Large intestine (tissue), 3 donors: ENCODE results near the gene PANK1. TPM values are rescaled to one million over a fixed set of nuclear protein-coding genes. Genes with fewer than 3 reads are reported as not detected.

ENCODE experiments used
- DNase-seq, 2 donors: peaks; one replicate each; pipeline versions ENCODE4 v3.0.0 to v3.0.0-alpha.2; 2013
- H3K27ac ChIP-seq: one replicate; pipeline ENCODE4 v1.5.1; 2013; ENCODE audit warnings: low read length
- H3K27me3 ChIP-seq: 2 replicates; pipeline ENCODE4 v1.6.1; 2013; ENCODE audit warnings: low read length; ENCODE audit not compliant: control insufficient read depth, insufficient read depth
- H3K36me3 ChIP-seq: 2 replicates; pipeline ENCODE4 v1.6.1; 2013; ENCODE audit warnings: low read length; ENCODE audit not compliant: control insufficient read depth, insufficient read depth
- H3K4me1 ChIP-seq: one replicate; pipeline ENCODE4 v1.6.1; 2013; ENCODE audit warnings: low read length; ENCODE audit not compliant: control insufficient read depth, insufficient read depth
- H3K4me3 ChIP-seq: one replicate; pipeline ENCODE4 v1.5.1; 2013; ENCODE audit warnings: low read length
- H3K9me3 ChIP-seq: one replicate; pipeline ENCODE4 v1.6.1; 2013; ENCODE audit warnings: mild to moderate bottlenecking, low read depth, low read length, moderate library complexity; ENCODE audit not compliant: control insufficient read depth
- WGBS: methylation state at CpG from one replicate; pipeline ENCODE4 v1.1.5; 2013; ENCODE audit warnings: low lambda C conversion rate; ENCODE audit not compliant: insufficient coverage; 5-methylcytosine and 5-hydroxymethylcytosine counted together
- polyA plus RNA-seq: library from polyadenylated mRNA; unstranded; fragments of 120-200 nt; gene quantifications from one replicate; pipeline ENCODE4 v1.2.1, GENCODE V29; 2013

The PANK1 gene
- polyA plus RNA-seq, 1 donor = 34.2 TPM

DNA sequence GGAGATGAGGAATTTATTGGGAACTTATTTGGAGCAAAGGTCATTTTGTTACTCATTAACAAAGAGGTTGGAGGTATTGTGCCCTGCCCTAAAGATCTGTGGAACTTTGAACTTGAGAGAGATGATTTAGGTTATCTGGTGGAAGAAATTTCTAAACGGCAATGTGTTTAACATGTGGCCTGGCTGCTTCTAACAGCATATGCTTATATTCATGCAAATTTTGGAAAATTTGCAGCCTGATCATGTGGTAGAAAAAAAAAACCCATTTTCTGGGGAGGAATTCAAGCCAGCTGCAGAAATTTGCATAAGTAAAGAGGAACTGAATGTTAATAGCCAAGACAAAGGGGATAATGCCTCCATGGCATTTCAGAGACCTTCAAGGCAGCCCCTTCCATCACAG lies 10.7 kb upstream of the PANK1 start:
- Histone ChIP-seq H3K27me3 (no peaks in the 10 kb centered on the region), H3K4me1 (peaks cover 29% of the 10 kb centered on the region), H3K9me3 (peaks cover 23% of the 10 kb centered on the region), H3K27ac (peak overlapping the region; percentile 59), H3K4me3 (no peak overlapping the region), H3K36me3 (no peaks in the 10 kb centered on the region)
- WGBS = no CpG with 5 or more reads among the region's 1 CpG
- peak; percentile 16 to 59 for DNase-seq

- no peak for DNase-seq
Measured at GRCh38 chr10:89653410-89653869, 8.4 kb upstream of the PANK1 start.

DNA sequence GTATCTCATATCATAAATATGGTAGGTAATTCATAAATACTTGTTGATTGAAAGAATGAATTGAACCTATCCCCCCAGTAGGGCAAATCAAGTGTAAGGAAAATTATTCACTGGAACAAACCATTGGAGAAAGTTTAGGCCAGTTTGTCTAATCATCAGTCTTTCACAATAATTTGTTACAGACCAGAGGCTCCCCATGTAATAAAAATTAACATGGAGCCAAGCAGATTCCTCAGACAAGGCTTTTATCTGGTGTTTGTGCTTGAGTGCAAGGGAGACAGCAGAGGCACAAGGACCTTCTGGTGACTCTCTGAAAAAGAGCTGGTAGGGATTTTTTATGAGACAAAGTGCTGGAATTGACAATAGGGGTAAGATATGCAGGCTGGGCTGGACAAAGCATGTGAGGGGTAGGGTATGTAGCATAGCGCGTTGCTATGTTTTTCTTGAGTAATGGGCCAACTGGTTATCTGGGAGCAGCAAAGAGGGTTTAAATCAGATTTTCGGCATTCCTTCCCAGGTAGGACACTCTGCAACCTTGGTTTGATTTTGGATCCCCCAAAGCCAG lies 7.8 kb upstream of the PANK1 start:
- WGBS = no CpG with 5 or more reads among the region's 3 CpGs
- Histone ChIP-seq H3K27ac (no peak overlapping the region), H3K4me3 (no peak overlapping the region), H3K36me3 (no peaks in the 10 kb centered on the region), H3K27me3 (no peaks in the 10 kb centered on the region), H3K4me1 (peaks cover 29% of the 10 kb centered on the region), H3K9me3 (peaks cover 28% of the 10 kb centered on the region)
- peak in 1 of 2 donors; percentile 18 for DNase-seq

More at GRCh38 chr10:89653410-89653869, 8.4 kb upstream of the PANK1 start:
- H3K36me3 ChIP-seq = no peaks in the 10 kb centered on the region
- no peaks in the 10 kb centered on the region for H3K27me3 ChIP-seq
- H3K27ac ChIP-seq = no peak overlapping the region
- WGBS = 66% methylated on average over 2 of the region's 6 CpGs
- peaks cover 29% of the 10 kb centered on the region for H3K9me3 ChIP-seq
- peaks cover 29% of the 10 kb centered on the region for H3K4me1 ChIP-seq
- H3K4me3 ChIP-seq = no peak overlapping the region

DNA sequence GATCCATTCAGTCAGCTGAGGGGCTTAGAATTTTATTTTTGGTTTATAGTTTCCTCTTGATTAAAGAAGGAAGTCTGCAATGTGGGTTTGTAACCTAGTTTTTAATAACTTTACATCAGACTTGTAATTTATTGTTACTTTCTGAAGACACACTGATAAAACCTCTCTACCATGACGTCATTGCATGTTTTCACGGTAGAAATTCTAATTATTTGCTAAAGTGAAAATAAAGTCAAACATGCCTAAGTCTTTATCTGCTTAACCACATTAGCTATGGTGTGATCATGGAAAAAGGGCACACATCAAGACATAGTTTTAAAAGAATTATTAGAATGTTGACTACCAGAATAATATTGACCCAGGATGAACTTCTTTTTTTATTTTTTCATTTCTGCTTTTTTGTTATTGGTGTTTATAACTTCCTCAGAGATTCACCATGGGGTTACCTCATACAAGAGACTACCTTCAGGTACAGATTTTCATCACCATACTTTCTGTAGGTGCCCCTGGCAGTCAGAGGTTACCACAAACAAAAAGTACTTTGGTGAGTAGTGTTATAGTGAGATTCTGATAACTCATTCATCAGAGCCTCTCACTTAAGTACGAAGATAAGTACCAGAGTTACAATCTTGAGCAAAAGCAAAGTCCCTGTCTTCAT lies 7.0 kb upstream of the PANK1 start:
- Histone ChIP-seq H3K4me1 (peaks cover 35% of the 10 kb centered on the region), H3K4me3 (no peak overlapping the region), H3K36me3 (no peaks in the 10 kb centered on the region), H3K9me3 (peaks cover 23% of the 10 kb centered on the region), H3K27ac (no peak overlapping the region), H3K27me3 (no peaks in the 10 kb centered on the region)
- WGBS = 100% methylated on average over 1 of the region's 3 CpGs
- DNase-seq = no peak

GRCh38 chr10:89651205-89651915 lies 6.3 kb upstream of the PANK1 start:
- no peak overlapping the region for H3K4me3 ChIP-seq
- DNase-seq = no peak
- H3K9me3 ChIP-seq = peaks cover 17% of the 10 kb centered on the region
- no peaks in the 10 kb centered on the region for H3K36me3 ChIP-seq
- no peaks in the 10 kb centered on the region for H3K27me3 ChIP-seq
- H3K27ac ChIP-seq = no peak overlapping the region
- no CpG with 5 or more reads among the region's 5 CpGs for WGBS
- H3K4me1 ChIP-seq = peaks cover 37% of the 10 kb centered on the region

DNA sequence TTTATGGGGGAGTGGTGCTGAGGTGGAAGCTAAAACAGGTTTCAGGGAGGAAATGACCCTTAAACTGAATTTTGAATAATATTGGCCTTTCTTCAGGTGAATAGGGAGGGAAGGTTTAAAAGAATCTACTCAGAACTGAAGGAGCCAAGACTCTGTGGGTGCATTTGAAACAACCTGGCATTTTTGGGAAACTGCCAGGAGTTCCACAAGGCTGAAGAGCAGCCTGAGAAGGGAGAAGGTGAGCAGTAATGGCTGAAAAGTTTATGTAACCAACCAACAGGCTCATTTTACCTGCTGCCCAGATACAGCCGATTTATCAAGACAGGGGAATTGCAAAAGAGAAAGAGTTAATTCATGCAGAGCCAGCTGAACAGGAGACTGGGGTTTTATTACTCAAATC lies 4.0 kb upstream of the PANK1 start:
- H3K4me3 ChIP-seq = no peak overlapping the region
- no peak for DNase-seq
- H3K4me1 ChIP-seq = peaks cover 27% of the 10 kb centered on the region
- H3K9me3 ChIP-seq = peaks cover 6% of the 10 kb centered on the region
- WGBS = 100% methylated on average over 1 of the region's 1 CpG
- H3K36me3 ChIP-seq = no peaks in the 10 kb centered on the region
- no peak overlapping the region for H3K27ac ChIP-seq
- H3K27me3 ChIP-seq = no peaks in the 10 kb centered on the region

DNA sequence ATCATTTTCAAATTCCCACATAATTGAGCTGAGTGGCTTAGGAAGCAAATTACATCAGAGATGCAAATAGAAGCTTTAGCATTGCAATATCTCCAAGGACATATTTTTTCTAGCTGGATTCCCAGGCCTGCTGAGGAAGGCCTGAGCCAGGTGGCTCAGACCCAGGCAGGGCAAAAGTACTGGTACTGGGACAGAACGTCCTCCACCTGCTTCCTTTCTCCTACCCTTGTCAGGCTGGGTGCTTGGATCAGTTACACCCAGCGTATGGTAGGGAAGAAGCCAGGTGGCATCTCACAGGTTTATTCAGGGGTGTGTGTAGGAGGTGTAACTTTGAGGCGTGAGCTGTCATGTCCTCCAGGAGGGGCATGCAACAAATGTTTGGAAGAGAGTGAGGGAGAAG lies 3.0 kb upstream of the PANK1 start:
- Histone ChIP-seq H3K27me3 (no peaks in the 10 kb centered on the region), H3K4me1 (peaks cover 26% of the 10 kb centered on the region), H3K27ac (no peak overlapping the region), H3K9me3 (peaks cover 6% of the 10 kb centered on the region), H3K4me3 (no peak overlapping the region), H3K36me3 (no peaks in the 10 kb centered on the region)
- no peak for DNase-seq
- no CpG with 5 or more reads among the region's 3 CpGs for WGBS

DNA sequence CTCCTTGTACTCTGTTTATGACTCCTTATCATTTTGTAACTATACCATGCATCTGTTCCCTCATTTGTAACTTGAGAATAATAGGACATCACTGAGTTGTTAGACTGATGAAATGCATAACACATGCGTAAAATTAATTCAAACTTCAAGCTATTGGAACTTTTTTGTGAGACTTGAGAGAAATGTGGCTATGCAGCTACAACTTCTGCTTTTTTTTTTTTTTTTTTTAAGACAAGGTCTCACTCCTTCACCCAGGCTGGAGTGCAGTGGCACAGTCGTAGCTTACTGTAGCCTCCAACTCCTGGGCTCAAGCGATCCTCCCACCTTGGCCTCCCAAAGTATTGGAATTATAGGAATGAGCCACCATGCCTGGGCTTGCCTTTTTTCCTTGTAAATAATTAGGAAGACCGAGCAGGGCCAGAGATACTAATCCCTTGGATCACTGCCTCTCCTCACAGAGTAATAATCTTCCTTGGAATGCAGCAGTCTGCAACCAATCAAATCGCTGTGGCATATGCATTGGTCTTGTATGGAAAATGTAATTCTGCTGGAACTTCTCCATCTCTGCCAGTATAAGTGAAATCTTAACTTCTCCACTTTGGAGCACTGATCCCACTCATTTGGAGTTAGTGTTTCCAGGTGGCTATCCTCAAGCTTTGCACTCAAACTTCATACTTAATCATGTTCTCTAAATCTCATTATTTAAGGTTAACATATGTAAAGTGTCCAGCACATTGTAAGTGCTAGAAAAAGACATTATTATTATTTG lies 2.0 kb upstream of the PANK1 start:
- no peaks in the 10 kb centered on the region for H3K36me3 ChIP-seq
- 20% methylated on average over 1 of the region's 5 CpGs for WGBS
- peaks cover 6% of the 10 kb centered on the region for H3K9me3 ChIP-seq
- H3K27me3 ChIP-seq = no peaks in the 10 kb centered on the region
- no peak overlapping the region for H3K4me3 ChIP-seq
- DNase-seq = peak in 1 of 2 donors; percentile 10
- peak overlapping the region; percentile 86 for H3K27ac ChIP-seq
- H3K4me1 ChIP-seq = peaks cover 22% of the 10 kb centered on the region

DNA sequence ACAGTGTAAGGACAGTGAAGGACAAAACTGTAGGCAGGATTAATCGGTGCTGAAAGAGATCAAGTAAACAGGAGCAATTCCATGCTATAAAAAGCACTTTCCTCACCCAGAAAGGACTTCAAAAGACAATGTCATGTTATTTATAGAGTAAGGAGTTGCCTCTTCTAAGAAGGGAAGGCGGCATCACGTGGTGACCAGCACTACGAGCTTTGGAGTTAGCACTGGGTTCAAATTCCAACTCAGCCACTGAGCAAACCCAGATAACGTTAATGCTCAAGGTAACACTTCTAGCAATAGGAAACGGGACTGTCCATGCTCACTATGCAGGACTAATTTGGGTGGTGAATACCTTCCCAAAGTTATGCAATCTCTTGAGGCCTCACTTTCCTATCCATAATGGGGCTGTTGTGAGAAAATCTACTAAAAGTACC lies 715 bp upstream of the PANK1 start:
- H3K27me3 ChIP-seq = no peaks in the 10 kb centered on the region
- peaks cover 27% of the 10 kb centered on the region for H3K4me1 ChIP-seq
- H3K4me3 ChIP-seq = peak overlapping the region; percentile 70
- H3K36me3 ChIP-seq = no peaks in the 10 kb centered on the region
- no CpG with 5 or more reads among the region's 6 CpGs for WGBS
- peaks cover 6% of the 10 kb centered on the region for H3K9me3 ChIP-seq
- peak; percentile 90 to 98 for DNase-seq
- peak overlapping the region; percentile 86 for H3K27ac ChIP-seq

- Histone ChIP-seq H3K9me3 (peaks cover 6% of the 10 kb centered on the region), H3K27me3 (no peaks in the 10 kb centered on the region), H3K36me3 (no peaks in the 10 kb centered on the region), H3K4me1 (peaks cover 35% of the 10 kb centered on the region), H3K27ac (peak overlapping the region; percentile 86), H3K4me3 (peak overlapping the region; percentile 70)
- WGBS = no CpG with 5 or more reads among the region's 35 CpGs
- no peak for DNase-seq
Measured at GRCh38 chr10:89644691-89644966, 413 bp downstream of the PANK1 start.
